Memory B cell (primary cell): ENCODE results near the gene RAPGEF1.

ENCODE experiments used
- ATAC-seq: fragments of 150-1000 bp; cut with Tn5 transposase; 2 replicates; pipeline ENCODE4 v1.10.0; 2021; ENCODE audit warnings: low read depth, mild to moderate bottlenecking, moderate library complexity
- DNase-seq, 2 donors: peaks; one replicate each; pipeline ENCODE4 v3.0.0; 2022; ENCODE audit warnings: low spot score in 2 of 2
- H3K27ac Mint-ChIP-seq: one replicate; pipeline ENCODE4 v1.8.0; 2022; ENCODE audit warnings: mild to moderate bottlenecking, moderate library complexity, mixed read lengths
- H3K27me3 Mint-ChIP-seq: one replicate; pipeline ENCODE4 v1.8.0; 2022; ENCODE audit warnings: mixed read lengths
- H3K36me3 Mint-ChIP-seq: one replicate; pipeline ENCODE4 v1.8.0; 2022; ENCODE audit warnings: mild to moderate bottlenecking, mixed read lengths
- H3K4me1 Mint-ChIP-seq: one replicate; pipeline ENCODE4 v1.8.0; 2022; ENCODE audit warnings: mixed read lengths
- H3K4me3 Mint-ChIP-seq: one replicate; pipeline ENCODE4 v1.8.0; 2022; ENCODE audit warnings: mild to moderate bottlenecking, moderate library complexity, mixed read lengths
- H3K9me3 Mint-ChIP-seq: one replicate; pipeline ENCODE4 v1.8.0; 2022; ENCODE audit warnings: mixed read lengths

Gene RAPGEF1

GRCh38 chr9:131618785-131619184 is 121.1 kb downstream of the RAPGEF1 start:
- peaks cover 20% of the 10 kb centered on the region for H3K4me1 Mint-ChIP-seq
- ATAC-seq (no peak), DNase-seq (no peak)
- peaks cover 46% of the 10 kb centered on the region for H3K36me3 Mint-ChIP-seq
- H3K27me3 Mint-ChIP-seq = no peaks in the 10 kb centered on the region
- no peaks in the 10 kb centered on the region for H3K9me3 Mint-ChIP-seq
- H3K27ac Mint-ChIP-seq = peak overlapping the region; percentile 87
- no peak overlapping the region for H3K4me3 Mint-ChIP-seq

GRCh38 chr9:131618071-131618479 is 121.8 kb downstream of the RAPGEF1 start:
- Mint-ChIP-seq H3K4me3 (no peak overlapping the region), H3K4me1 (peaks cover 27% of the 10 kb centered on the region), H3K27ac (peak overlapping the region; percentile 87), H3K9me3 (no peaks in the 10 kb centered on the region), H3K27me3 (no peaks in the 10 kb centered on the region), H3K36me3 (peaks cover 44% of the 10 kb centered on the region)
- DNase-seq = no peak
- ATAC-seq = no peak

- no peaks in the 10 kb centered on the region for H3K9me3 Mint-ChIP-seq
- ATAC-seq = no peak
- peaks cover 45% of the 10 kb centered on the region for H3K36me3 Mint-ChIP-seq
- no peaks in the 10 kb centered on the region for H3K27me3 Mint-ChIP-seq
- no peak overlapping the region for H3K27ac Mint-ChIP-seq
- H3K4me1 Mint-ChIP-seq = peaks cover 29% of the 10 kb centered on the region
- no peak for DNase-seq
- H3K4me3 Mint-ChIP-seq = no peak overlapping the region
These were observed 122.3 kb downstream of the RAPGEF1 start for GRCh38 chr9:131617611-131618010.

- H3K36me3 Mint-ChIP-seq = peaks cover 44% of the 10 kb centered on the region
- H3K4me3 Mint-ChIP-seq = no peak overlapping the region
- peaks cover 27% of the 10 kb centered on the region for H3K4me1 Mint-ChIP-seq
- no peaks in the 10 kb centered on the region for H3K9me3 Mint-ChIP-seq
- no peak for DNase-seq
- H3K27ac Mint-ChIP-seq = no peak overlapping the region
- no peaks in the 10 kb centered on the region for H3K27me3 Mint-ChIP-seq
- no peak for ATAC-seq
These were observed 122.8 kb downstream of the RAPGEF1 start for GRCh38 chr9:131616983-131617604.

- H3K36me3 Mint-ChIP-seq = peaks cover 43% of the 10 kb centered on the region
These were observed 125.4 kb downstream of the RAPGEF1 start for GRCh38 chr9:131614340-131614915.

GRCh38 chr9:131613921-131614320 is 126.0 kb downstream of the RAPGEF1 start:
- DNase-seq (no peak), ATAC-seq (no peak)
- Mint-ChIP-seq H3K4me3 (no peak overlapping the region), H3K27ac (peak overlapping the region; percentile 51), H3K9me3 (no peaks in the 10 kb centered on the region), H3K36me3 (peaks cover 40% of the 10 kb centered on the region), H3K27me3 (no peaks in the 10 kb centered on the region), H3K4me1 (peaks cover 16% of the 10 kb centered on the region)

More at GRCh38 chr9:131614340-131614915, 125.4 kb downstream of the RAPGEF1 start:
- Mint-ChIP-seq H3K4me1 (peaks cover 17% of the 10 kb centered on the region), H3K27me3 (no peaks in the 10 kb centered on the region), H3K9me3 (no peaks in the 10 kb centered on the region), H3K27ac (peak overlapping the region; percentile 51), H3K4me3 (no peak overlapping the region)
- no peak for ATAC-seq
- DNase-seq = no peak

- Mint-ChIP-seq H3K9me3 (no peaks in the 10 kb centered on the region), H3K36me3 (peaks cover 36% of the 10 kb centered on the region), H3K4me3 (no peak overlapping the region), H3K27me3 (no peaks in the 10 kb centered on the region), H3K27ac (peak overlapping the region; percentile 81), H3K4me1 (peaks cover 14% of the 10 kb centered on the region)
- DNase-seq (no peak), ATAC-seq (no peak)
These were observed 127.0 kb downstream of the RAPGEF1 start for GRCh38 chr9:131612851-131613250.

- no peak for DNase-seq
- Mint-ChIP-seq H3K27ac (peak overlapping the region; percentile 81), H3K27me3 (no peaks in the 10 kb centered on the region), H3K9me3 (no peaks in the 10 kb centered on the region), H3K36me3 (peaks cover 38% of the 10 kb centered on the region), H3K4me1 (peaks cover 17% of the 10 kb centered on the region), H3K4me3 (no peak overlapping the region)
- no peak for ATAC-seq
These were observed 128.1 kb downstream of the RAPGEF1 start for GRCh38 chr9:131611586-131612315.

- no peak overlapping the region for H3K4me3 Mint-ChIP-seq
- no peak for ATAC-seq
- no peaks in the 10 kb centered on the region for H3K27me3 Mint-ChIP-seq
- peaks cover 31% of the 10 kb centered on the region for H3K36me3 Mint-ChIP-seq
- no peaks in the 10 kb centered on the region for H3K9me3 Mint-ChIP-seq
- peak overlapping the region; percentile 62 for H3K27ac Mint-ChIP-seq
- no peak for DNase-seq
- H3K4me1 Mint-ChIP-seq = peaks cover 15% of the 10 kb centered on the region
These were observed 129.6 kb downstream of the RAPGEF1 start for GRCh38 chr9:131610231-131610761.

GRCh38 chr9:131609099-131609830 is 130.6 kb downstream of the RAPGEF1 start:
- H3K27me3 Mint-ChIP-seq = no peaks in the 10 kb centered on the region
- no peak for ATAC-seq
- no peak for DNase-seq

GRCh38 chr9:131608493-131609037 is 131.3 kb downstream of the RAPGEF1 start:
- H3K4me1 Mint-ChIP-seq = peaks cover 11% of the 10 kb centered on the region
- ATAC-seq (no peak), DNase-seq (no peak)
- no peaks in the 10 kb centered on the region for H3K9me3 Mint-ChIP-seq
- no peaks in the 10 kb centered on the region for H3K27me3 Mint-ChIP-seq
- H3K36me3 Mint-ChIP-seq = peaks cover 36% of the 10 kb centered on the region
- peak overlapping the region; percentile 64 for H3K27ac Mint-ChIP-seq
- H3K4me3 Mint-ChIP-seq = no peak overlapping the region

More at GRCh38 chr9:131609099-131609830, 130.6 kb downstream of the RAPGEF1 start:
- Mint-ChIP-seq H3K27ac (peak overlapping the region; percentile 17), H3K4me1 (peaks cover 14% of the 10 kb centered on the region), H3K4me3 (no peak overlapping the region), H3K36me3 (peaks cover 35% of the 10 kb centered on the region), H3K9me3 (no peaks in the 10 kb centered on the region)

- Mint-ChIP-seq H3K4me1 (peaks cover 5% of the 10 kb centered on the region), H3K27me3 (no peaks in the 10 kb centered on the region), H3K4me3 (no peak overlapping the region), H3K27ac (peak overlapping the region; percentile 64), H3K9me3 (no peaks in the 10 kb centered on the region), H3K36me3 (peaks cover 34% of the 10 kb centered on the region)
- DNase-seq = no peak
- no peak for ATAC-seq
These were observed 132.3 kb downstream of the RAPGEF1 start for GRCh38 chr9:131607591-131607990.

- ATAC-seq (no peak), DNase-seq (no peak)
- no peak overlapping the region for H3K4me3 Mint-ChIP-seq
- H3K27me3 Mint-ChIP-seq = no peaks in the 10 kb centered on the region
- peaks cover 38% of the 10 kb centered on the region for H3K36me3 Mint-ChIP-seq
- H3K27ac Mint-ChIP-seq = peak overlapping the region; percentile 64
- peaks cover 5% of the 10 kb centered on the region for H3K4me1 Mint-ChIP-seq
- H3K9me3 Mint-ChIP-seq = no peaks in the 10 kb centered on the region
These were observed 132.8 kb downstream of the RAPGEF1 start for GRCh38 chr9:131606896-131607567.
